PC-3 (cell line): Measurements from ENCODE around the gene QRICH2.

Source experiments
- EZH2 ChIP-seq: fragments of 300-600 bp; sonication (generic); IDR thresholded peaks from one replicate; pipeline ENCODE4 v1.6.1; 2017; ENCODE audit warnings: antibody characterized with exemption, mild to moderate bottlenecking, low read length; ENCODE audit not compliant: unreplicated experiment
- EZH2phosphoT487 ChIP-seq: fragments of 300-600 bp; sonication (generic); IDR thresholded peaks from 2 replicates; pipeline ENCODE4 v1.6.1; 2018; ENCODE audit warnings: mild to moderate bottlenecking, antibody characterized with exemption, low read length, borderline replicate concordance
- TF ChIP-seq, protein P1 (sequence below): fragments of 300-600 bp; sonication (generic); conservative IDR thresholded peaks from 2 replicates; pipeline ENCODE4 v1.5.1; 2017; ENCODE audit warnings: antibody characterized with exemption, low read depth, mild to moderate bottlenecking, low read length

DNA sequence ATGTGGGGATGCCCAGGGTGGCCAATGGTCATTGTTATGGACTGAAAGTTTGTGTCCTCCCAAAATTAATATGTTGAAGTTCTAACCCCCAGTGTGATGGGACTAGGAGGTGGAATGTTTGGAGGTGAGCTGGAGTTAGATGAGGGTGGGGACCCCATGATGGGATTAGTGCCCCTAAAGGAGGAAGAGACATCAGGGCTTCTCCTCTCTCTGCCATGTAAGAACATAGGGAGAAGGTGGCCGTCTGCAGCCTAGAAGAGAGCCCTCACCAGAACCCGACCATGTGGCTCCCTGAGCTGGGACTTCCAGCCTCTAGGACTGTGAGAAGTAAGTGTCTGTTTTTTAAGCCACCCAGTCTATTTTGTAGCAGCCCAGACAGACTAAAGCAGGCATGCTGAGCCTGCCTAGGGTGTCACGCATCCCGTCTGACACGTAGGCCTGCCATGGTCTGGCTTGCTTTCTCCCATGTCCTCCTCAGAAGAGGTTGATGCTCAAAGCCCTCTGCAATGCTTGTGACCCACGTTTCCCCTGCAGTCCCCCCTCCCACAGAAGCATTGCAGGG lies 49.6 kb upstream of the QRICH2 start:
- TF ChIP-seq, protein P1, sequence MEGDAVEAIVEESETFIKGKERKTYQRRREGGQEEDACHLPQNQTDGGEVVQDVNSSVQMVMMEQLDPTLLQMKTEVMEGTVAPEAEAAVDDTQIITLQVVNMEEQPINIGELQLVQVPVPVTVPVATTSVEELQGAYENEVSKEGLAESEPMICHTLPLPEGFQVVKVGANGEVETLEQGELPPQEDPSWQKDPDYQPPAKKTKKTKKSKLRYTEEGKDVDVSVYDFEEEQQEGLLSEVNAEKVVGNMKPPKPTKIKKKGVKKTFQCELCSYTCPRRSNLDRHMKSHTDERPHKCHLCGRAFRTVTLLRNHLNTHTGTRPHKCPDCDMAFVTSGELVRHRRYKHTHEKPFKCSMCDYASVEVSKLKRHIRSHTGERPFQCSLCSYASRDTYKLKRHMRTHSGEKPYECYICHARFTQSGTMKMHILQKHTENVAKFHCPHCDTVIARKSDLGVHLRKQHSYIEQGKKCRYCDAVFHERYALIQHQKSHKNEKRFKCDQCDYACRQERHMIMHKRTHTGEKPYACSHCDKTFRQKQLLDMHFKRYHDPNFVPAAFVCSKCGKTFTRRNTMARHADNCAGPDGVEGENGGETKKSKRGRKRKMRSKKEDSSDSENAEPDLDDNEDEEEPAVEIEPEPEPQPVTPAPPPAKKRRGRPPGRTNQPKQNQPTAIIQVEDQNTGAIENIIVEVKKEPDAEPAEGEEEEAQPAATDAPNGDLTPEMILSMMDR: no peak
- TF ChIP-seq EZH2 (no peak), EZH2phosphoT487 (no peak)
